HUES6 (cell line): Measurements from ENCODE around the gene KLF11.

Experiments
- H3K27ac ChIP-seq: 2 replicates; pipeline ENCODE4 v1.7.0; 2013; ENCODE audit warnings: low read depth, mild to moderate bottlenecking, low read length, inconsistent platforms
- H3K27me3 ChIP-seq: 2 replicates; pipeline ENCODE4 v1.6.1; 2013; ENCODE audit warnings: low read length; ENCODE audit not compliant: control insufficient read depth, insufficient read depth
- H3K36me3 ChIP-seq: 2 replicates; pipeline ENCODE4 v1.6.1; 2013; ENCODE audit warnings: low read length; ENCODE audit not compliant: control insufficient read depth, insufficient read depth
- H3K4me1 ChIP-seq: 2 replicates; pipeline ENCODE4 v1.6.1; 2013; ENCODE audit warnings: low read length; ENCODE audit not compliant: control insufficient read depth, insufficient read depth
- H3K4me3 ChIP-seq: 2 replicates; pipeline ENCODE4 v1.5.1; 2013; ENCODE audit warnings: low read depth, low read length
- H3K9ac ChIP-seq: one replicate; pipeline ENCODE4 v1.6.1; 2013; ENCODE audit warnings: mild to moderate bottlenecking, low read length
- H3K9me3 ChIP-seq: 2 replicates; pipeline ENCODE4 v1.6.1; 2013; ENCODE audit warnings: low read depth, low read length; ENCODE audit not compliant: control insufficient read depth, insufficient read depth

KLF11 gene

GRCh38 chr2:10036095-10036884, 7.1 kb upstream of the KLF11 start:
- Histone ChIP-seq H3K36me3 (no peaks in the 10 kb centered on the region), H3K27me3 (no peaks in the 10 kb centered on the region), H3K4me1 (peaks cover 3% of the 10 kb centered on the region; the same call in 1 of the 2 replicates), H3K4me3 (no peak overlapping the region), H3K27ac (no peak overlapping the region), H3K9me3 (no peaks in the 10 kb centered on the region), H3K9ac (no peak overlapping the region)

- Histone ChIP-seq H3K9ac (no peak overlapping the region), H3K27ac (no peak overlapping the region), H3K4me1 (peaks cover 8% of the 10 kb centered on the region), H3K9me3 (no peaks in the 10 kb centered on the region), H3K36me3 (no peaks in the 10 kb centered on the region), H3K27me3 (no peaks in the 10 kb centered on the region), H3K4me3 (no peak overlapping the region)
Measured at GRCh38 chr2:10038123-10038522, 5.2 kb upstream of the KLF11 start.

- Histone ChIP-seq H3K9ac (no peak overlapping the region), H3K4me1 (peaks cover 8% of the 10 kb centered on the region), H3K36me3 (no peaks in the 10 kb centered on the region), H3K9me3 (no peaks in the 10 kb centered on the region), H3K4me3 (no peak overlapping the region), H3K27ac (no peak overlapping the region), H3K27me3 (no peaks in the 10 kb centered on the region)
Measured at GRCh38 chr2:10038716-10039115, 4.6 kb upstream of the KLF11 start.

GRCh38 chr2:10039658-10040410, 3.5 kb upstream of the KLF11 start:
- Histone ChIP-seq H3K9me3 (no peaks in the 10 kb centered on the region), H3K4me1 (peaks cover 8% of the 10 kb centered on the region)

GRCh38 chr2:10041711-10042110, 1.6 kb upstream of the KLF11 start:
- peaks cover 8% of the 10 kb centered on the region for H3K4me1 ChIP-seq
- no peaks in the 10 kb centered on the region for H3K9me3 ChIP-seq
- H3K36me3 ChIP-seq, result peaks cover 6% of the 10 kb centered on the region; the same call in 1 of the 2 replicates
- no peaks in the 10 kb centered on the region for H3K27me3 ChIP-seq
- H3K27ac ChIP-seq, result no peak overlapping the region
- peak overlapping the region; percentile 55; the same call in 1 of the 2 replicates for H3K4me3 ChIP-seq
- H3K9ac ChIP-seq, result no peak overlapping the region

More at GRCh38 chr2:10039658-10040410, 3.5 kb upstream of the KLF11 start:
- H3K36me3 ChIP-seq, result no peaks in the 10 kb centered on the region
- H3K4me3 ChIP-seq, result no peak overlapping the region
- H3K27ac ChIP-seq, result no peak overlapping the region
- H3K9ac ChIP-seq, result no peak overlapping the region
- no peaks in the 10 kb centered on the region for H3K27me3 ChIP-seq

GRCh38 chr2:10042301-10043161, 819 bp upstream of the KLF11 start:
- H3K36me3 ChIP-seq, result peaks cover 12% of the 10 kb centered on the region
- H3K27ac ChIP-seq, result peak overlapping the region; percentile 4; the same call in 1 of the 2 replicates

GRCh38 chr2:10043906-10044601, 704 bp downstream of the KLF11 start:
- H3K36me3 ChIP-seq, result peaks cover 26% of the 10 kb centered on the region
- H3K27ac ChIP-seq, result no peak overlapping the region
- H3K9me3 ChIP-seq, result no peaks in the 10 kb centered on the region
- peak overlapping the region; percentile 85 for H3K9ac ChIP-seq
- peak overlapping the region; percentile 65 for H3K4me3 ChIP-seq
- H3K4me1 ChIP-seq, result peaks cover 8% of the 10 kb centered on the region
- H3K27me3 ChIP-seq, result no peaks in the 10 kb centered on the region

More at GRCh38 chr2:10042301-10043161, 819 bp upstream of the KLF11 start:
- H3K9ac ChIP-seq, result peak overlapping the region; percentile 63
- no peaks in the 10 kb centered on the region for H3K9me3 ChIP-seq
- H3K4me3 ChIP-seq, result peak overlapping the region; percentile 55
- no peaks in the 10 kb centered on the region for H3K27me3 ChIP-seq
- peaks cover 8% of the 10 kb centered on the region for H3K4me1 ChIP-seq

- peaks cover 35% of the 10 kb centered on the region for H3K36me3 ChIP-seq
- H3K9ac ChIP-seq, result no peak overlapping the region
- peaks cover 8% of the 10 kb centered on the region for H3K4me1 ChIP-seq
Measured at GRCh38 chr2:10045561-10046355, 2.4 kb downstream of the KLF11 start.

GRCh38 chr2:10046931-10047330, 3.6 kb downstream of the KLF11 start:
- H3K9ac ChIP-seq, result no peak overlapping the region
- H3K27me3 ChIP-seq, result no peaks in the 10 kb centered on the region
- H3K4me1 ChIP-seq, result peaks cover 6% of the 10 kb centered on the region
- H3K4me3 ChIP-seq, result no peak overlapping the region
- H3K9me3 ChIP-seq, result no peaks in the 10 kb centered on the region
- H3K36me3 ChIP-seq, result peaks cover 37% of the 10 kb centered on the region
- H3K27ac ChIP-seq, result no peak overlapping the region

More at GRCh38 chr2:10045561-10046355, 2.4 kb downstream of the KLF11 start:
- no peak overlapping the region for H3K4me3 ChIP-seq
- H3K9me3 ChIP-seq, result no peaks in the 10 kb centered on the region
- H3K27ac ChIP-seq, result no peak overlapping the region
- no peaks in the 10 kb centered on the region for H3K27me3 ChIP-seq
